Heart left ventricle (tissue), 13 donors: ENCODE results near the gene C3.

Experiments used
- CTCF ChIP-seq, 12 donors: fragments of 200-600 bp; sonication (generic) in 4 of 12; IDR thresholded peaks; one replicate each; pipeline versions ENCODE4 v1.5.0 to v1.8.0; 2018 to 2022; ENCODE audit warnings: antibody characterized with exemption in 12 of 12, mild to moderate bottlenecking in 5 of 12
- POLR2A ChIP-seq, 2 donors: fragments of 450-650 bp; IDR thresholded peaks; one replicate each; pipeline ENCODE4 v1.6.1; 2017; ENCODE audit warnings: antibody characterized with exemption in 2 of 2, mild to moderate bottlenecking in 2 of 2, moderate library complexity in 2 of 2
- donor health status: ischemic (EF 13 %, LVEDD 7.1; RV severe dilation, severe dysfunction).
- donor health status: DM: no; HTN: yes; CAD: no.
- donor health status: DM: no; HTN: no; CAD: no.
- donor health status: ischemic (EF 25% LVEDD 6.9; RV normal size, moderate dysfunction).
- donor health status: ischemic (EF 25% LVEDD 5.7; RV mildly dilated, moderate dysfunction).
- donor health status: ischemic (EF 35%, LVEDD 5.7; RV mildly dilated, moderate dysfunction).
- donor health status: nonischemic (EF 11% LVEDD 7.7; RV severe dilation, severe dysfunction).
- donor health status: DM: yes; HTN: yes; CAD: no.
- donor health status: PGD.
- donor health status: ischemic (EF 29% LVEDD 5.4; RV normal size, mild dysfunction).
- donor health status: nonischemic (EF 23%, LVEDD 6.1; RV moderate dilation, normal function).

- TF ChIP-seq CTCF (IDR thresholded peaks at IDR 0.05) (no peak), POLR2A (IDR thresholded peaks at IDR 0.05) (no peak)
These were observed 51.8 kb downstream of the C3 start for GRCh38 chr19:6668691-6669090.
